KMS-11 (cell line): ENCODE data around the gene IL1R2.

ENCODE experiments used
- H2AFZ ChIP-seq: fragments of 200-600 bp; sonication (generic); 2 replicates; pipeline ENCODE4 v1.6.1; 2016; ENCODE audit warnings: antibody characterized with exemption, mixed run types, low read depth
- H3K27ac ChIP-seq: fragments of 200-600 bp; sonication (generic); 2 replicates; pipeline ENCODE4 v1.6.1; 2016; ENCODE audit warnings: mild to moderate bottlenecking, mixed run types
- H3K27me3 ChIP-seq: fragments of 200-600 bp; sonication (generic); 2 replicates; pipeline ENCODE4 v1.6.1; 2017; ENCODE audit warnings: mild to moderate bottlenecking, low read depth, mixed run types, moderate library complexity; ENCODE audit not compliant: insufficient read depth
- H3K36me3 ChIP-seq: fragments of 200-600 bp; sonication (generic); 2 replicates; pipeline ENCODE4 v1.6.1; 2017; ENCODE audit warnings: mild to moderate bottlenecking, mixed run types; ENCODE audit not compliant: insufficient read depth
- H3K4me1 ChIP-seq: fragments of 200-600 bp; sonication (generic); 2 replicates; pipeline ENCODE4 v1.6.1; 2016; ENCODE audit warnings: mild to moderate bottlenecking, low read depth, mixed run types; ENCODE audit not compliant: poor library complexity, severe bottlenecking
- H3K4me2 ChIP-seq: fragments of 200-600 bp; sonication (generic); 2 replicates; pipeline ENCODE4 v1.7.0; 2016; ENCODE audit warnings: mild to moderate bottlenecking, mixed run types
- H3K4me3 ChIP-seq: fragments of 200-600 bp; sonication (generic); IDR thresholded peaks from 2 replicates; pipeline ENCODE4 v1.6.1; 2017; ENCODE audit warnings: low read depth, low read length, mixed read lengths; ENCODE audit not compliant: insufficient read depth
- H3K79me2 ChIP-seq: fragments of 200-600 bp; sonication (generic); 2 replicates; pipeline ENCODE4 v1.6.1; 2016; ENCODE audit warnings: low read depth, mixed run types; ENCODE audit not compliant: insufficient read depth
- H3K9ac ChIP-seq: fragments of 200-600 bp; sonication (generic); 2 replicates; pipeline ENCODE4 v1.6.1; 2016; ENCODE audit warnings: mild to moderate bottlenecking, mixed run types
- H4K20me1 ChIP-seq: fragments of 200-600 bp; sonication (generic); 2 replicates; pipeline ENCODE4 v1.6.1; 2016; ENCODE audit warnings: mild to moderate bottlenecking, mixed run types; ENCODE audit not compliant: insufficient read depth
- CTCF ChIP-seq: fragments of 200-600 bp; sonication (generic); conservative IDR thresholded peaks from 2 replicates; pipeline ENCODE4 v1.6.1; 2017; ENCODE audit warnings: low read depth, mild to moderate bottlenecking, antibody characterized with exemption, low read length, moderate library complexity, mixed read lengths

Gene IL1R2

DNA sequence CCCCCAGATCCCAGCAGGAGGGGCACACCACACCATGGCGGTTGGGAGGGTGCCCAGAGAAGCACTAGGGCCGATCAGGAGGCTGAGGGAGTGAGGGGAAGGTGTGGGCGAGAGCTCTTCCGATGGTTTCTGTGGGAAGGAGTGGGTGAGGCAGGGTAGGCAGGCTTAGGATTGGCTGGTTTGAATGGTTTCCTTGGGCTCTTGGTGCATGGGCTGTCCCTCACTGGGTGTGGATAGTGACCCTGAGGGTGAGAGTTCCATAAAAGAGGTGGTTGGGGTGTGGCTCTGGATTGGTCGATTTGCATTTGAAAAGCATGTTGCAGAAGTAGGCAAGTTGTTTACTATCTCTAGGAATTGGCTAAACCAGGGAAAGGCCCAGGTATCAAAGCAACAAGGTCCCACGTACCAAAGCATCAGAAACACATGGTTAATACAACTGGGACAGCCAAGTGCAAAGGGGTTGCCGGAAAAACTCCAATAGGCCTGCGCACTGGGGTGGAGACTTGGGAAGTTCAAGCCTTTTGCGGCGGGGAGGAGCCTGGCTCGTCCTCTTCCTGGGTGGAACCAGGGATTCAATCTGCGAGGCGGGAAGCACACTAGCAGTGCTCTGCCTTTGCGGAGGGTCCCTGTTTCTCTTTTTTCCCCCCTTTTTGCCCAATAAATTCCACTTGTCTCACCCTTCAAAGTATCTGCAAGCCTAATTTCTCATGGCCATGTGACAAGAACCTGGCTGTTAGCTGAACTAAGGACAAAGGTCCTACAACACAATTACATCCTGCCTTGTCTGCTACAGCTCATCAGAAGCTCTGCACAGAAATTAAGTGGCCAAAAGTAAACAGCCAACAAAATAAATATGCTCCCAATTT lies 43.2 kb downstream of the IL1R2 start:
- H3K4me2 ChIP-seq, result no peak overlapping the region

DNA sequence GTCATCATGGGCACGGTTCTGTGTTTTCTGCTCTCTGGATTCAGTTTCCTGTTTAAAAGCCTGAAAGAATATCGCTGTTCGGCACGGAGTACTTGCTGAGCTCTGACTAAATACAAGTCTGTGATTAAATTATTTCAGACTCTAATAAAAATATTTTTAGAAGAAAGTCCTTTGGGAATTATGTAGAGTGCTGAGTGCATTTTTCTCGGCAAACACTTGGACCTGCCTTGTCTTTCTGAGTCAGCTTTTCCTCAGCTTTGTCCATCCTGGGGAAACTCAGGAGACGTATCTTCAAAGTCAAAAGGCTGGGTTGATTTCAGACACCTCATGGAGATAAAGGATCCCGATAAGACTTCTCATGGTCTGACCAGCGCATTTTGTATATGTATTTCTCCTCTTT lies 45.9 kb downstream of the IL1R2 start:
- no peak for TF ChIP-seq CTCF
- Histone ChIP-seq H2AFZ (no peak overlapping the region), H3K4me2 (no peak overlapping the region), H3K79me2 (no peaks in the 10 kb centered on the region), H3K27ac (no peak overlapping the region), H3K4me3 (no peak overlapping the region), H4K20me1 (no peaks in the 10 kb centered on the region), H3K36me3 (no peaks in the 10 kb centered on the region), H3K4me1 (peaks cover 8% of the 10 kb centered on the region), H3K9ac (no peak overlapping the region), H3K27me3 (no peaks in the 10 kb centered on the region)

More for the DNA sequence above, 43.2 kb downstream of the IL1R2 start:
- no peaks in the 10 kb centered on the region for H4K20me1 ChIP-seq
- H3K4me3 ChIP-seq, result no peak overlapping the region
- H3K4me1 ChIP-seq, result peaks cover 8% of the 10 kb centered on the region
- no peaks in the 10 kb centered on the region for H3K27me3 ChIP-seq
- H3K36me3 ChIP-seq, result no peaks in the 10 kb centered on the region
- no peaks in the 10 kb centered on the region for H3K79me2 ChIP-seq
- no peak overlapping the region for H3K9ac ChIP-seq
- no peak for TF ChIP-seq CTCF
- no peak overlapping the region for H2AFZ ChIP-seq
- no peak overlapping the region for H3K27ac ChIP-seq

DNA sequence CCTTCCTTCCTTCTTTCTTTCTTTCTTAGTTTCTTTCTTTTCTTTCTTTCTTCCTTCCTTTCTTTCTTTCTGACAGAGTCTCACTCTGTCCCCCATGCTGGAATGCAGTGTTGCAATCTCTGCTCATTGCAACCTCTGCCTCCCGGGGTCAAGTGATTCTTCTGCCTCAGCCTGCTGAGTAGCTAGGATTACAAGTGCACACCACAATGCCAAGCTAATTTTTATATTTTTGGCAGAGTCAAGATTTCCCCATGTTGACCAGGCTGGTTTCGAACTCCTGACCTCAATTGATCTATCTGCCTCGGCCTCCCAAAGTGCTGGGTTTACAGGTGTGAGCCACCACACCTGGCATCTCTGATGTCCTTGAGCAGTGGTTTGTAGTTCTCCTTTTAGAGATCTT lies 48.5 kb downstream of the IL1R2 start:
- H3K36me3 ChIP-seq, result no peaks in the 10 kb centered on the region
- H3K79me2 ChIP-seq, result no peaks in the 10 kb centered on the region
- no peak overlapping the region for H3K9ac ChIP-seq
- H4K20me1 ChIP-seq, result no peaks in the 10 kb centered on the region
- no peaks in the 10 kb centered on the region for H3K4me1 ChIP-seq
- no peak overlapping the region for H2AFZ ChIP-seq
- H3K4me2 ChIP-seq, result no peak overlapping the region
- no peak overlapping the region for H3K27ac ChIP-seq
- no peak for TF ChIP-seq CTCF
- no peak overlapping the region for H3K4me3 ChIP-seq
- H3K27me3 ChIP-seq, result no peaks in the 10 kb centered on the region

DNA sequence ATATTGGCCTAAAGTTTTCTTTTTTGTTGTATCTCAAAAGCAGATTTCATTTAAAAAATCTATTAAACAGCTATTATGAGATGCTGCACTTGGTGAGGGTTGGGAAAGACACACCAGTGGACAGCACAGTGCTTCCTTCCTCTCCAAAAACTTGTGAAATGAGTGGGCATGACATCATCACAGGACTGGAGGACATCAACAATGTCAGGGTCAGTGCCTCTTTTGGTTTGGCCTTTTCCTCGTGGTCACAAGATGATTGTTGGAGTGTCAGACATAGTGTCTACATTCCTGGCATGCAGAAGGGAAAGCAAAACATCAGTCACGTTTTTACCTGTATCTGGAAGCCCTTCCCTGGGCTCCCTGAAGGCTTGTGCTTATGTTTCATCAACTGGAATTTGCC lies 49.6 kb downstream of the IL1R2 start:
- Histone ChIP-seq H3K9ac (no peak overlapping the region), H3K4me1 (no peaks in the 10 kb centered on the region), H3K4me2 (no peak overlapping the region), H3K27ac (no peak overlapping the region), H3K27me3 (no peaks in the 10 kb centered on the region), H3K79me2 (no peaks in the 10 kb centered on the region), H2AFZ (no peak overlapping the region), H3K36me3 (no peaks in the 10 kb centered on the region), H3K4me3 (no peak overlapping the region), H4K20me1 (no peaks in the 10 kb centered on the region)
- no peak for TF ChIP-seq CTCF
